Measurements from ENCODE around the gene PHETA1. TPM values are rescaled to one million over a fixed set of nuclear protein-coding genes. Genes with fewer than 3 reads are reported as not detected.

PHETA1 gene
- polyA plus RNA-seq, 1 of the 3 experiments (the other 2 are of a cell fraction) = 7.3 TPM

- CTCF ChIA-PET = interaction anchor here (1.0 to 2.2 kb wide), 4 partner anchors 8 to 385 kb away, joined by 3 to 13 read pairs (median 3); no protein-coding TSS in a partner anchor
- no peak overlapping the region for H3K4me3 ChIP-seq (ENCODE audit: low read depth in 2 of 2, low read length in 1 of 2)
- no peaks in the 10 kb centered on the region for H3K79me2 ChIP-seq (ENCODE audit: insufficient read depth)
- 51% methylated on average over 5 of the region's 5 CpGs for WGBS (ENCODE audit: low lambda C conversion rate)
- no peaks in the 10 kb centered on the region for H3K9me3 ChIP-seq
- no peak overlapping the region for H3K9ac ChIP-seq
- no peaks in the 10 kb centered on the region for H3K36me3 ChIP-seq (replicated peaks in 1 of 2; ENCODE audit: control insufficient read depth in 1 of 2, insufficient read depth in 2 of 2, low read length in 1 of 2)
- no peak overlapping the region for H3K27ac ChIP-seq (ENCODE audit: low read depth in 2 of 2, low read length in 1 of 2)
- no peak overlapping the region for H2AFZ ChIP-seq (ENCODE audit: low read depth)
- H4K20me1 ChIP-seq (ENCODE audit: insufficient read depth) = no peaks in the 10 kb centered on the region
- peaks cover 0 to 7% of the 10 kb centered on the region in 2 experiments; a peak in 1 of 4 replicates for H3K4me1 ChIP-seq (ENCODE audit: control insufficient read depth in 1 of 2, insufficient read depth in 2 of 2, low read depth in 1 of 2, low read length in 1 of 2)
- POLR2A ChIA-PET = no interaction called here
- H3F3A ChIP-seq (replicated peaks; ENCODE audit: insufficient read depth) = peaks cover under 1% of the 10 kb centered on the region
- TF ChIP-seq REST (IDR thresholded peaks at IDR 0.05; ENCODE audit: low read depth, low read length) (no peak), FOSL2 (IDR thresholded peaks at IDR 0.05; ENCODE audit: borderline replicate concordance, low read depth) (no peak)
- no peak overlapping the region for H3K4me2 ChIP-seq
- H3K9me2 ChIP-seq = no peaks in the 10 kb centered on the region
- DNase-seq = no peak
- H3K27me3 ChIP-seq (ENCODE audit: insufficient read depth) = no peaks in the 10 kb centered on the region
Measured at GRCh38 chr12:111321317-111321716, 47.6 kb downstream of the PHETA1 start.

- H3K4me3 ChIP-seq (ENCODE audit: low read depth in 2 of 2, low read length in 1 of 2) = no peak overlapping the region
- peaks cover 0 to 7% of the 10 kb centered on the region in 2 experiments; a peak in 1 of 4 replicates for H3K4me1 ChIP-seq (ENCODE audit: control insufficient read depth in 1 of 2, insufficient read depth in 2 of 2, low read depth in 1 of 2, low read length in 1 of 2)
- H3K9ac ChIP-seq = no peak overlapping the region
- no peaks in the 10 kb centered on the region for H3K36me3 ChIP-seq (replicated peaks in 1 of 2; ENCODE audit: control insufficient read depth in 1 of 2, insufficient read depth in 2 of 2, low read length in 1 of 2)
- ChIA-PET POLR2A (no interaction called here), CTCF (no interaction called here)
- H3K27ac ChIP-seq (ENCODE audit: low read depth in 2 of 2, low read length in 1 of 2) = no peak overlapping the region
- H2AFZ ChIP-seq (ENCODE audit: low read depth) = no peak overlapping the region
- WGBS (ENCODE audit: low lambda C conversion rate) = 89% methylated on average over 50 of the region's 67 CpGs
- no peaks in the 10 kb centered on the region for H3K79me2 ChIP-seq (ENCODE audit: insufficient read depth)
- no peaks in the 10 kb centered on the region for H4K20me1 ChIP-seq (ENCODE audit: insufficient read depth)
- no peak for DNase-seq
- H3K9me3 ChIP-seq = no peaks in the 10 kb centered on the region
- no peak overlapping the region for H3K4me2 ChIP-seq
- no peaks in the 10 kb centered on the region for H3F3A ChIP-seq (replicated peaks; ENCODE audit: insufficient read depth)
- H3K9me2 ChIP-seq = no peaks in the 10 kb centered on the region
- no peaks in the 10 kb centered on the region for H3K27me3 ChIP-seq (ENCODE audit: insufficient read depth)
- TF ChIP-seq RFX5 (IDR thresholded peaks at IDR 0.05; ENCODE audit: low read length) = no peak
- no peak for TF ChIP-seq RXRA (IDR thresholded peaks at IDR 0.05; ENCODE audit: borderline replicate concordance, low read depth)
- no peak for TF ChIP-seq GATA2 (CRISPR knock-in tag; IDR thresholded peaks at IDR 0.05)
- TF ChIP-seq NFIC (IDR thresholded peaks at IDR 0.05; ENCODE audit: borderline replicate concordance) = no peak
- no peak for TF ChIP-seq CHD2 (IDR thresholded peaks at IDR 0.05; ENCODE audit: low read length, partially characterized antibody)
- TF ChIP-seq EZH2phosphoT487 (IDR thresholded peaks at IDR 0.05; ENCODE audit: borderline replicate concordance, low read depth) = no peak
- TF ChIP-seq MXI1 (IDR thresholded peaks at IDR 0.05; ENCODE audit: low read depth, low read length) = no peak
- TF ChIP-seq USF1 (IDR thresholded peaks at IDR 0.05; ENCODE audit: borderline replicate concordance, low read depth) = no peak
- no peak for TF ChIP-seq EP300 (IDR thresholded peaks at IDR 0.05; ENCODE audit: borderline replicate concordance in 1 of 2, low read depth in 1 of 2, low read length in 1 of 2)
- TF ChIP-seq SIN3A (IDR thresholded peaks at IDR 0.05; ENCODE audit: borderline replicate concordance, low read depth, low read length) = no peak
- no peak for TF ChIP-seq FOXM1 (IDR thresholded peaks at IDR 0.05; ENCODE audit: low read depth)
- TF ChIP-seq TAF1 (IDR thresholded peaks at IDR 0.05; ENCODE audit: borderline replicate concordance, low read depth, low read length) = no peak
- no peak for TF ChIP-seq NRF1 (IDR thresholded peaks at IDR 0.05; ENCODE audit: low read depth, low read length)
- TF ChIP-seq YY1 (IDR thresholded peaks at IDR 0.05; ENCODE audit: low read depth) = no peak
Measured at GRCh38 chr12:111320258-111321050, 48.4 kb downstream of the PHETA1 start.
